ENCODE data around the gene STK39.

Gene STK39

GRCh38 chr2:168143813-168144212 is 103.6 kb downstream of the STK39 start:
- in situ Hi-C loops (cut with HindIII; ENCODE audit: low sequenced_read_pairs): no loop called here

- in situ Hi-C loops (cut with HindIII; ENCODE audit: low sequenced_read_pairs): no loop called here
Measured at GRCh38 chr2:168140892-168141291, 106.5 kb downstream of the STK39 start.

- in situ Hi-C loops (cut with HindIII; ENCODE audit: low sequenced_read_pairs): no loop called here
Measured at GRCh38 chr2:168139852-168140251, 107.5 kb downstream of the STK39 start.

GRCh38 chr2:168138901-168139300 is 108.5 kb downstream of the STK39 start:
- in situ Hi-C loops (cut with HindIII; ENCODE audit: low sequenced_read_pairs): no loop called here

GRCh38 chr2:168138374-168138773 is 109.0 kb downstream of the STK39 start:
- in situ Hi-C loops (cut with HindIII; ENCODE audit: low sequenced_read_pairs): no loop called here

- in situ Hi-C loops (cut with HindIII; ENCODE audit: low sequenced_read_pairs): no loop called here
Measured at GRCh38 chr2:168137510-168138180, 109.8 kb downstream of the STK39 start.

- in situ Hi-C loops (cut with HindIII; ENCODE audit: low sequenced_read_pairs): no loop called here
Measured at GRCh38 chr2:168136392-168136977, 110.9 kb downstream of the STK39 start.

GRCh38 chr2:168135630-168136029 is 111.8 kb downstream of the STK39 start:
- in situ Hi-C loops (cut with HindIII; ENCODE audit: low sequenced_read_pairs): no loop called here

- in situ Hi-C loops (cut with HindIII; ENCODE audit: low sequenced_read_pairs): no loop called here
Measured at GRCh38 chr2:168135121-168135520, 112.3 kb downstream of the STK39 start.

GRCh38 chr2:168134485-168134884 is 112.9 kb downstream of the STK39 start:
- in situ Hi-C loops (cut with HindIII; ENCODE audit: low sequenced_read_pairs): no loop called here

GRCh38 chr2:168132389-168132788 is 115.0 kb downstream of the STK39 start:
- in situ Hi-C loops (cut with HindIII; ENCODE audit: low sequenced_read_pairs): no loop called here

GRCh38 chr2:168130346-168130745 is 117.0 kb downstream of the STK39 start:
- in situ Hi-C loops (cut with HindIII; ENCODE audit: low sequenced_read_pairs): no loop called here

- in situ Hi-C loops (cut with HindIII; ENCODE audit: low sequenced_read_pairs): no loop called here
Measured at GRCh38 chr2:168127371-168127770, 120.0 kb downstream of the STK39 start.

GRCh38 chr2:168122210-168122609 is 125.2 kb downstream of the STK39 start:
- in situ Hi-C loops (cut with HindIII; ENCODE audit: low sequenced_read_pairs): loop anchor here (25.0 kb wide), 1 partner anchor 160 kb away; no protein-coding TSS in a partner anchor

- in situ Hi-C loops (cut with HindIII; ENCODE audit: low sequenced_read_pairs): loop anchor here (25.0 kb wide), 1 partner anchor 158 kb away; no protein-coding TSS in a partner anchor
Measured at GRCh38 chr2:168120730-168121129, 126.7 kb downstream of the STK39 start.

- in situ Hi-C loops (cut with HindIII; ENCODE audit: low sequenced_read_pairs): loop anchor here (25.0 kb wide), 1 partner anchor 158 kb away; no protein-coding TSS in a partner anchor
Measured at GRCh38 chr2:168120310-168120709, 127.1 kb downstream of the STK39 start.

- in situ Hi-C loops (cut with HindIII; ENCODE audit: low sequenced_read_pairs): loop anchor here (25.0 kb wide), 1 partner anchor 157 kb away; no protein-coding TSS in a partner anchor
Measured at GRCh38 chr2:168119515-168120141, 127.8 kb downstream of the STK39 start.

GRCh38 chr2:168118733-168119514 is 128.5 kb downstream of the STK39 start:
- in situ Hi-C loops (cut with HindIII; ENCODE audit: low sequenced_read_pairs): loop anchor here (25.0 kb wide), 1 partner anchor 157 kb away; no protein-coding TSS in a partner anchor

GRCh38 chr2:168116448-168116847 is 130.9 kb downstream of the STK39 start:
- in situ Hi-C loops (cut with HindIII; ENCODE audit: low sequenced_read_pairs): loop anchor here (25.0 kb wide), 1 partner anchor 154 kb away; no protein-coding TSS in a partner anchor

- in situ Hi-C loops (cut with HindIII; ENCODE audit: low sequenced_read_pairs): loop anchor here (25.0 kb wide), 1 partner anchor 152 kb away; no protein-coding TSS in a partner anchor
Measured at GRCh38 chr2:168114619-168115018, 132.8 kb downstream of the STK39 start.

GRCh38 chr2:168114040-168114439 is 133.4 kb downstream of the STK39 start:
- in situ Hi-C loops (cut with HindIII; ENCODE audit: low sequenced_read_pairs): loop anchor here (25.0 kb wide), 1 partner anchor 152 kb away; no protein-coding TSS in a partner anchor

Measured in endothelial cell of hepatic sinusoid (primary cell).